RWPE1 (cell line): ENCODE data around the gene HMGN4.

ENCODE experiments used
- CTCF ChIA-PET: fragments of 350-600 bp; sonication (Branson Sonifier 250); formaldehyde crosslinking; extraction: SDS; loops from one replicate; lab custom pipeline; 2021; lab: Yijun Ruan, JAX
- POLR2A ChIA-PET: fragments of 400-600 bp; formaldehyde crosslinking; extraction: SDS; loops from one replicate; lab custom pipeline; 2020; ENCODE audit warnings: antibody characterized with exemption; ENCODE audit not compliant: low non-redundant PET; lab: Yijun Ruan, JAX
- DNase-seq: peaks from one replicate; pipeline ENCODE4 v3.0.0; 2012; ENCODE audit warnings: low spot score
- H3K27ac ChIP-seq: fragments of 450-650 bp; 2 replicates; pipeline ENCODE4 v1.5.1; 2017
- CTCF ChIP-seq: fragments of 450-650 bp; conservative IDR thresholded peaks from 2 replicates; pipeline ENCODE4 v1.5.1; 2017; ENCODE audit warnings: low read depth, mild to moderate bottlenecking

The HMGN4 gene

GRCh38 chr6:26531897-26532296, 6.3 kb upstream of the HMGN4 start:
- no peak overlapping the region for H3K27ac ChIP-seq
- TF ChIP-seq CTCF = no peak
- ChIA-PET POLR2A (no interaction called here), CTCF (interaction anchor here (0.7 kb wide), 1 partner anchor 219 kb away, joined by 8 read pairs; no protein-coding TSS in a partner anchor)
- no peak for DNase-seq

- POLR2A ChIA-PET = interaction anchor here (0.6 kb wide), 1 partner anchor 1360 kb away, joined by 4 read pairs; a partner anchor contains a TSS
- CTCF ChIA-PET = interaction anchor here (0.6 to 1.1 kb wide), 6 partner anchors 36 to 1264 kb away, joined by 3 to 5 read pairs (median 4); no protein-coding TSS in a partner anchor
- DNase-seq = peak; percentile 58
- H3K27ac ChIP-seq = peak overlapping the region; percentile 89
- no peak for TF ChIP-seq CTCF
Observed at GRCh38 chr6:26532699-26533531, 5.3 kb upstream of the HMGN4 start.

- peak overlapping the region; percentile 89 for H3K27ac ChIP-seq
- DNase-seq = no peak
- ChIA-PET POLR2A (no interaction called here), CTCF (interaction anchor here (0.6 to 1.1 kb wide), 4 partner anchors 36 to 1264 kb away, joined by 3 to 5 read pairs (median 4); no protein-coding TSS in a partner anchor)
- no peak for TF ChIP-seq CTCF
Observed at GRCh38 chr6:26533532-26533931, 4.6 kb upstream of the HMGN4 start.

- no peak overlapping the region for H3K27ac ChIP-seq
- DNase-seq = no peak
- TF ChIP-seq CTCF = no peak
- ChIA-PET CTCF (no interaction called here), POLR2A (no interaction called here)
Observed at GRCh38 chr6:26534681-26535465, 3.3 kb upstream of the HMGN4 start.

- ChIA-PET CTCF (interaction anchor here (0.6 kb wide), 1 partner anchor 16 kb away, joined by 7 read pairs; no protein-coding TSS in a partner anchor), POLR2A (interaction anchor here (0.7 kb wide), 1 partner anchor 197 kb away, joined by 5 read pairs; no protein-coding TSS in a partner anchor)
- no peak for TF ChIP-seq CTCF
- peak overlapping the region; percentile 96 for H3K27ac ChIP-seq
- no peak for DNase-seq
Observed at GRCh38 chr6:26536571-26537159, 1.5 kb upstream of the HMGN4 start.
